Adrenal gland (tissue), 12 donors: ENCODE results near the gene FHAD1. TPM values are rescaled to one million over a fixed set of nuclear protein-coding genes. Genes with fewer than 3 reads are reported as not detected.

Experiments
- DNase-seq, 7 donors: peaks; one replicate each; pipeline ENCODE4 v3.0.0-alpha.2; 2019 to 2020
- H3K27ac ChIP-seq, 5 donors: fragments of 200-600 bp; sonication (generic) in 4 of 5; 1 replicate in 3 of 5; 2 replicates in 2 of 5; pipeline versions ENCODE4 v1.5.1 to v1.8.0; 2016 to 2020; ENCODE audit warnings: mild to moderate bottlenecking in 1 of 5
- H3K27me3 ChIP-seq: fragments of 200-600 bp; 2 replicates; pipeline ENCODE4 v1.8.0; 2021
- H3K36me3 ChIP-seq, 2 donors: fragments of 200-600 bp; replicated peaks in 1 of 2; 1 replicate in 1 of 2; 2 replicates in 1 of 2; pipeline versions ENCODE4 v1.5.1 to v1.8.0; 2018 to 2022
- H3K4me1 ChIP-seq, 2 donors: fragments of 200-600 bp; replicated peaks in 1 of 2; 1 replicate in 1 of 2; 2 replicates in 1 of 2; pipeline versions ENCODE4 v1.5.1 to v1.8.0; 2018 to 2021
- H3K4me3 ChIP-seq, 4 donors: fragments of 200-600 bp; sonication (generic) in 3 of 4; one replicate each; pipeline ENCODE4 v1.5.1; 2016 to 2018
- H3K9me3 ChIP-seq, 3 donors: fragments of 200-600 bp; sonication (generic) in 1 of 3; replicated peaks in 1 of 3; 1 replicate in 2 of 3; 2 replicates in 1 of 3; pipeline versions ENCODE4 v1.5.1 to v1.8.0; 2016 to 2021
- CTCF ChIP-seq, 6 experiments: fragments of 450-650 bp in 4 of 6; fragments of 200-600 bp in 2 of 6; sonication (generic) in 1 of 6; IDR thresholded peaks; 1 replicate in 5 of 6; 2 replicates in 1 of 6; pipeline versions ENCODE4 v1.5.1 to v1.8.0; 2016 to 2021; ENCODE audit warnings: antibody characterized with exemption in 6 of 6, mild to moderate bottlenecking in 2 of 6, moderate library complexity in 1 of 6
- POLR2A ChIP-seq, 2 donors: fragments of 450-650 bp; IDR thresholded peaks; one replicate each; pipeline ENCODE4 v1.6.1; 2017; ENCODE audit warnings: antibody characterized with exemption in 2 of 2, mild to moderate bottlenecking in 2 of 2, moderate library complexity in 1 of 2
- WGBS, 4 donors: extraction: QIAGEN DNeasy Blood & Tissue Kit in 2 of 4; methylation state at CpG; one replicate each; pipeline versions ENCODE4 v1.1.5 to v1.1.7; 2013 to 2017; 5-methylcytosine and 5-hydroxymethylcytosine counted together
- intact Hi-C, 2 donors: fragments of 100-400 bp; cut with DNase I; formaldehyde crosslinking; loops; one replicate each; pipeline versions ENCODE4 v1.14.1 to v1.15.0; 2022 to 2023
- polyA plus RNA-seq, 3 donors: library from polyadenylated mRNA; stranded (reverse); fragments of 200-250 nt in 2 of 3; fragments of 350-450 nt in 1 of 3; fragmentation: Illumina TruSeq in 1 of 3; extraction: RNeasy Lipid Tissue Mini Kit (QIAGEN cat#74804) in 1 of 3; gene quantifications; one replicate each; pipeline ENCODE4 v1.2.3, GENCODE V29; 2013 to 2014
- total RNA-seq, 9 donors: library from RNA; depleted of rRNA in 4 of 9; stranded (reverse); fragments of >200 nt in 4 of 9; fragments of 120-200 nt in 1 of 9; fragmentation: NEBNext Ultra II Directional in 1 of 9; extraction: Animal tissue kit (Norgen Biotek cat#: 25700) in 1 of 9; gene quantifications; one replicate each; pipeline versions ENCODE4 v1.1.0 to v1.2.4, GENCODE V29; 2013 to 2023
- donor health status: healthy with polysubstance abuse.
- donor health status: Bipolar disorder and iron deficiency.
- donor health status: DM: yes; HTN: yes; CAD: no.
- donor health status: DM: no; HTN: no; CAD: no.
- donor health status: DM: no; HTN: no; CAD: no.
- donor health status: DM: yes; HTN: yes; CAD: no.

Gene FHAD1
- total and polyA plus RNA-seq, 12 donors: 0.09 to 1.6 (median 0.57) TPM; not detected in 1

GRCh38 chr1:15397236-15397635 is 150.2 kb downstream of the FHAD1 start:
- Histone ChIP-seq H3K27ac (no peak overlapping the region), H3K4me3 (no peak overlapping the region), H3K36me3 (no peaks in the 10 kb centered on the region), H3K4me1 (no peaks in the 10 kb centered on the region), H3K9me3 (no peaks in the 10 kb centered on the region), H3K27me3 (no peaks in the 10 kb centered on the region)
- TF ChIP-seq POLR2A (IDR thresholded peaks at IDR 0.05): no peak
- no peak for TF ChIP-seq CTCF (IDR thresholded peaks at IDR 0.05)
- 85 to 88% (median 87%) methylated on average over 2 of the region's 2 CpGs for WGBS, 4 donors
- no peak for DNase-seq
- intact Hi-C loops: no loop called here

GRCh38 chr1:15399710-15400109 is 152.7 kb downstream of the FHAD1 start:
- intact Hi-C loops: no loop called here
- Histone ChIP-seq H3K27me3 (no peaks in the 10 kb centered on the region), H3K36me3 (no peaks in the 10 kb centered on the region), H3K9me3 (no peaks in the 10 kb centered on the region), H3K4me1 (no peaks in the 10 kb centered on the region), H3K4me3 (no peak overlapping the region), H3K27ac (no peak overlapping the region)
- no peak for DNase-seq
- TF ChIP-seq CTCF (IDR thresholded peaks at IDR 0.05): no peak
- TF ChIP-seq POLR2A (IDR thresholded peaks at IDR 0.05): no peak
- 95 to 100% (median 99%) methylated on average over 2 of the region's 2 CpGs for WGBS, 4 donors

GRCh38 chr1:15400627-15401026 is 153.6 kb downstream of the FHAD1 start:
- Histone ChIP-seq H3K36me3 (no peaks in the 10 kb centered on the region), H3K27me3 (no peaks in the 10 kb centered on the region), H3K9me3 (no peaks in the 10 kb centered on the region), H3K4me3 (no peak overlapping the region), H3K27ac (no peak overlapping the region), H3K4me1 (no peaks in the 10 kb centered on the region)
- intact Hi-C loops: no loop called here
- DNase-seq: no peak
- TF ChIP-seq POLR2A (IDR thresholded peaks at IDR 0.05) (no peak), CTCF (IDR thresholded peaks at IDR 0.05) (no peak)
- 91 to 98% (median 97%) methylated on average over 3 of the region's 3 CpGs for WGBS, 4 donors

GRCh38 chr1:15401391-15402055 is 154.5 kb downstream of the FHAD1 start:
- intact Hi-C loops: no loop called here

More at GRCh38 chr1:15401391-15402055, 154.5 kb downstream of the FHAD1 start:
- H3K27ac ChIP-seq: no peak overlapping the region
- no peaks in the 10 kb centered on the region for H3K36me3 ChIP-seq
- H3K27me3 ChIP-seq: no peaks in the 10 kb centered on the region
- DNase-seq: no peak
- H3K9me3 ChIP-seq: no peaks in the 10 kb centered on the region
- TF ChIP-seq CTCF (IDR thresholded peaks at IDR 0.05) (no peak), POLR2A (IDR thresholded peaks at IDR 0.05) (no peak)
- H3K4me1 ChIP-seq: no peaks in the 10 kb centered on the region
- no peak overlapping the region for H3K4me3 ChIP-seq
- WGBS, 4 donors: 76 to 84% (median 80%) methylated on average over 7 of the region's 7 CpGs
